HepG2 (cell line): ENCODE data around the gene NFKBIA. TPM values are rescaled to one million over a fixed set of nuclear protein-coding genes. Genes with fewer than 3 reads are reported as not detected.

Experiments used
- CBFB ChIP-seq: sonication (generic); formaldehyde crosslinking; IDR thresholded peaks from 2 replicates; pipeline ENCODE4 v1.4.0; 2020; ENCODE audit warnings: missing genetic modification reagents
- GZF1 ChIP-seq: sonication (generic); formaldehyde crosslinking; IDR thresholded peaks from 2 replicates; pipeline ENCODE4 v1.5.1; 2020; ENCODE audit warnings: mild to moderate bottlenecking, missing genetic modification reagents
- HNF1A ChIP-seq, 2 experiments: sonication (generic) in 1 of 2; formaldehyde crosslinking in 1 of 2; IDR thresholded peaks; 2 replicates each; pipeline versions ENCODE4 v1.4.0 to v1.6.1; 2016 to 2020; ENCODE audit warnings: borderline replicate concordance in 1 of 2, low read depth in 1 of 2, mild to moderate bottlenecking in 1 of 2, missing genetic modification reagents in 1 of 2
- HNF4G ChIP-seq, 2 experiments: sonication (generic) in 1 of 2; formaldehyde crosslinking in 1 of 2; IDR thresholded peaks; 2 replicates each; pipeline versions ENCODE4 v1.4.0 to v1.6.1; 2011 to 2020; ENCODE audit warnings: borderline replicate concordance in 2 of 2, low read depth in 2 of 2, mild to moderate bottlenecking in 2 of 2, low read length in 1 of 2, missing genetic modification reagents in 1 of 2, moderate library complexity in 1 of 2
- IRF9 ChIP-seq: sonication (generic); formaldehyde crosslinking; IDR thresholded peaks from 2 replicates; pipeline ENCODE4 v1.8.0; 2022; ENCODE audit warnings: missing genetic modification reagents, mild to moderate bottlenecking, borderline replicate concordance
- IRX3 ChIP-seq: sonication (generic); formaldehyde crosslinking; IDR thresholded peaks from 2 replicates; pipeline ENCODE4 v1.8.1; 2023; ENCODE audit warnings: mild to moderate bottlenecking, low read depth, missing genetic modification reagents, borderline replicate concordance
- KLF6 ChIP-seq: IDR thresholded peaks from 2 replicates; pipeline ENCODE4 v1.8.0; 2016; ENCODE audit warnings: missing biosample characterization, missing genetic modification reagents
- NAIF1 ChIP-seq: sonication (generic); formaldehyde crosslinking; IDR thresholded peaks from 2 replicates; pipeline ENCODE4 v1.5.0; 2020; ENCODE audit warnings: mild to moderate bottlenecking, missing genetic modification reagents, borderline replicate concordance
- NCOR1 ChIP-seq: fragments of 200-600 bp; sonication (generic); IDR thresholded peaks from 2 replicates; pipeline ENCODE4 v1.7.0; 2017; ENCODE audit warnings: antibody characterized with exemption, low read length, borderline replicate concordance
- PATZ1 ChIP-seq: sonication (generic); formaldehyde crosslinking; IDR thresholded peaks from 2 replicates; pipeline ENCODE4 v1.4.0; 2020; ENCODE audit warnings: missing genetic modification reagents
- PRMT3 ChIP-seq: sonication (generic); formaldehyde crosslinking; IDR thresholded peaks from 2 replicates; pipeline ENCODE4 v1.8.1; 2022; ENCODE audit warnings: low read depth, mild to moderate bottlenecking, moderate library complexity, missing genetic modification reagents, borderline replicate concordance
- RBAK ChIP-seq: sonication (generic); formaldehyde crosslinking; IDR thresholded peaks from 2 replicates; pipeline ENCODE4 v1.5.1; 2020; ENCODE audit warnings: mild to moderate bottlenecking, missing genetic modification reagents
- TCF7L2 ChIP-seq: IDR thresholded peaks from 2 replicates; pipeline ENCODE4 v1.6.1; 2011; ENCODE audit warnings: mild to moderate bottlenecking, low read depth, low read length, moderate library complexity
- ZBTB7B ChIP-seq: sonication (generic); formaldehyde crosslinking; IDR thresholded peaks from 2 replicates; pipeline ENCODE4 v1.4.0; 2020; ENCODE audit warnings: missing genetic modification reagents
- ZIK1 ChIP-seq: sonication (generic); formaldehyde crosslinking; IDR thresholded peaks from 2 replicates; pipeline ENCODE4 v1.5.0; 2020; ENCODE audit warnings: mild to moderate bottlenecking, low read depth, missing genetic modification reagents, borderline replicate concordance
- ZNF317 ChIP-seq: sonication (generic); formaldehyde crosslinking; IDR thresholded peaks from 2 replicates; pipeline ENCODE4 v1.5.0; 2020; ENCODE audit warnings: mild to moderate bottlenecking, missing genetic modification reagents
- ZNF335 ChIP-seq: sonication (generic); formaldehyde crosslinking; IDR thresholded peaks from 2 replicates; pipeline ENCODE4 v1.4.0; 2020; ENCODE audit warnings: missing genetic modification reagents
- ZNF337 ChIP-seq: sonication (generic); formaldehyde crosslinking; IDR thresholded peaks from 2 replicates; pipeline ENCODE4 v1.5.1; 2020; ENCODE audit warnings: missing genetic modification reagents, low read depth, mild to moderate bottlenecking, borderline replicate concordance
- ZNF350 ChIP-seq: sonication (generic); formaldehyde crosslinking; IDR thresholded peaks from 2 replicates; pipeline ENCODE4 v1.4.0; 2020; ENCODE audit warnings: mild to moderate bottlenecking, low read depth, missing genetic modification reagents, borderline replicate concordance
- ZNF644 ChIP-seq: IDR thresholded peaks from 2 replicates; pipeline ENCODE4 v1.6.1; 2016; ENCODE audit warnings: low read depth
- ZNF816 ChIP-seq: sonication (generic); formaldehyde crosslinking; IDR thresholded peaks from 2 replicates; pipeline ENCODE4 v1.8.0; 2022; ENCODE audit warnings: missing genetic modification reagents, mild to moderate bottlenecking, borderline replicate concordance
- polyA plus RNA-seq, 8 experiments: library from polyadenylated mRNA; depleted of rRNA in 3 of 8; stranded (reverse) in 7 of 8; unstranded in 1 of 8; fragments of >200 nt; fragmentation: Illumina TruSeq in 4 of 8; extraction: Trizol in 4 of 8; gene quantifications; 2 replicates each; pipeline versions ENCODE4 v1.2.1 to v1.2.3, GENCODE V29; 2011 to 2016; ENCODE audit warnings: low read depth in 4 of 8, missing spikeins in 1 of 8, mixed read lengths in 1 of 8; ENCODE audit not compliant: insufficient read depth in 1 of 8
- total RNA-seq, 5 experiments: library from RNA; depleted of rRNA; stranded (reverse); fragments of >200 nt; fragmentation: Illumina TruSeq; extraction: Trizol; gene quantifications; 2 replicates each; pipeline ENCODE4 v1.2.3, GENCODE V29; 2016; ENCODE audit warnings: low read depth in 1 of 5

NFKBIA gene
- total and polyA plus RNA-seq, 2 of the 13 experiments (the other 11 are each of a cell fraction or from before 2014, with no cell fraction given): 197 to 319 TPM

GRCh38 chr14:35406506-35407305, 2.2 kb upstream of the NFKBIA start (continued):
- TF ChIP-seq HNF1A (IDR thresholded peaks at IDR 0.05; ENCODE audit: low read depth) (no peak), HNF1A (CRISPR knock-in tag; IDR thresholded peaks at IDR 0.05; ENCODE audit: borderline replicate concordance) (no peak), ZNF350 (CRISPR knock-in tag) (no peak), CBFB (CRISPR knock-in tag) (no peak), ZNF337 (CRISPR knock-in tag) (no peak), ZNF335 (CRISPR knock-in tag) (peak; percentile 69; the same call in 1 of the 2 replicates), PATZ1 (CRISPR knock-in tag) (peak; percentile 40; the same call in 1 of the 2 replicates), NCOR1 (0 out of 2 replicates have a peak, but pooled peaks have one; percentile 29), KLF6 (CRISPR knock-in tag) (0 out of 2 replicates have a peak, but pooled peaks have one; percentile 31), NAIF1 (CRISPR knock-in tag) (peak; percentile 66; the same call in 1 of the 2 replicates), ZNF816 (CRISPR knock-in tag) (no peak; the same call in 1 of the 2 replicates), PRMT3 (no peak), GZF1 (no peak), IRX3 (CRISPR knock-in tag) (no peak), HNF4G (IDR thresholded peaks at IDR 0.05; ENCODE audit: borderline replicate concordance, low read depth, low read length) (no peak), HNF4G (CRISPR knock-in tag; IDR thresholded peaks at IDR 0.05; ENCODE audit: borderline replicate concordance, low read depth) (no peak), ZIK1 (CRISPR knock-in tag) (no peak), ZBTB7B (CRISPR knock-in tag) (no peak), RBAK (no peak; the same call in 1 of the 2 replicates), TCF7L2 (no peak), IRF9 (CRISPR knock-in tag) (no peak), ZNF644 (0 out of 2 replicates have a peak, but pooled peaks have one; percentile 16), ZNF317 (peak; percentile 28; the same call in 1 of the 2 replicates)
